NB4 (cell line): Measurements from ENCODE around the gene TMEM63B.

ENCODE experiments used
- MYC ChIP-seq: IDR thresholded peaks from 2 replicates; pipeline ENCODE4 v1.6.1; 2011; ENCODE audit warnings: low read depth, low read length
- POLR2A ChIP-seq: IDR thresholded peaks from 2 replicates; pipeline ENCODE4 v1.6.1; 2011; ENCODE audit warnings: mild to moderate bottlenecking; ENCODE audit not compliant: insufficient read length; ENCODE audit errors: extremely low read depth
- TF ChIP-seq, protein P1 (sequence below): IDR thresholded peaks from one replicate; pipeline ENCODE4 v1.5.1; 2012; ENCODE audit warnings: low read depth, low read length

DNA sequence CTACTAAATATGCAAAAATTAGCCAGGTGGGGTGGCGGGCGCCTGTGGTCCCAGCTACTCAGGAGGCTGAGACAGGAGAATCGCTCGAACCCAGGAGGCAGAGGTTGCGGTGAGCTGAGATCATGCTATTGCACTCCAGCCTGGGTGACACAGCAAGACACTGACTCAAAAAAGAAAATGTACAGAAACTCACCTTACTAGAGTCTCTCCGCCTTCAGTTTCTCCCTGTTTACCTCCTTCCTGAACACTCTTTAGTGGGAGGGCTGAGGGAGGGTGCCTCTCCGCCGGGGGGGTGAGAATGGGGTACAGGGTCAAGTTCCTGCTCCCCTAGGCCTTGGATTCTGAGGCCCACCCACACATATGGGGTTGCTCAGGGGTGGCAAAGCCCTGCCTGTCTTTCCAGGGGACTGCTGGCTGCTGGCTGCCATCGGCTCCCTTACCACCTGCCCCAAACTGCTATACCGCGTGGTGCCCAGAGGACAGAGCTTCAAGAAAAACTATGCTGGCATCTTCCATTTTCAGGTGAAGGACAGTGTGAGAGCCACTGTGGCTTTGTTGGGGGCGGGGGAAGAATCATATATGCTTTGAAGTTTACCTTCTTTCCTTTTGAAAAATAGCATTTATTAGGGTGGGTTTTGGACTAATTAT, 44.7 kb downstream of the TMEM63B start:
- TF ChIP-seq, protein P1, sequence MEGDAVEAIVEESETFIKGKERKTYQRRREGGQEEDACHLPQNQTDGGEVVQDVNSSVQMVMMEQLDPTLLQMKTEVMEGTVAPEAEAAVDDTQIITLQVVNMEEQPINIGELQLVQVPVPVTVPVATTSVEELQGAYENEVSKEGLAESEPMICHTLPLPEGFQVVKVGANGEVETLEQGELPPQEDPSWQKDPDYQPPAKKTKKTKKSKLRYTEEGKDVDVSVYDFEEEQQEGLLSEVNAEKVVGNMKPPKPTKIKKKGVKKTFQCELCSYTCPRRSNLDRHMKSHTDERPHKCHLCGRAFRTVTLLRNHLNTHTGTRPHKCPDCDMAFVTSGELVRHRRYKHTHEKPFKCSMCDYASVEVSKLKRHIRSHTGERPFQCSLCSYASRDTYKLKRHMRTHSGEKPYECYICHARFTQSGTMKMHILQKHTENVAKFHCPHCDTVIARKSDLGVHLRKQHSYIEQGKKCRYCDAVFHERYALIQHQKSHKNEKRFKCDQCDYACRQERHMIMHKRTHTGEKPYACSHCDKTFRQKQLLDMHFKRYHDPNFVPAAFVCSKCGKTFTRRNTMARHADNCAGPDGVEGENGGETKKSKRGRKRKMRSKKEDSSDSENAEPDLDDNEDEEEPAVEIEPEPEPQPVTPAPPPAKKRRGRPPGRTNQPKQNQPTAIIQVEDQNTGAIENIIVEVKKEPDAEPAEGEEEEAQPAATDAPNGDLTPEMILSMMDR: no peak
- TF ChIP-seq MYC (no peak), POLR2A (no peak)
